CD14-positive monocyte (primary cell): ENCODE results near the gene NUDC. TPM values are rescaled to one million over a fixed set of nuclear protein-coding genes. Genes with fewer than 3 reads are reported as not detected.

Source experiments
- DNase-seq, 3 donors: peaks; one replicate each; pipeline ENCODE4 v3.0.0-alpha.2; 2011 to 2022
- H2AFZ ChIP-seq: 2 replicates; pipeline ENCODE4 v1.6.0; 2012; ENCODE audit warnings: mild to moderate bottlenecking, low read depth, low read length, inconsistent platforms; ENCODE audit not compliant: insufficient read depth, poor library complexity, severe bottlenecking
- H3K27ac ChIP-seq, 2 donors: 1 replicate in 1 of 2; 2 replicates in 1 of 2; pipeline ENCODE4 v1.5.1; 2012 to 2013; ENCODE audit warnings: low read length in 2 of 2, control low read depth in 1 of 2, inconsistent platforms in 1 of 2, low read depth in 1 of 2, mild to moderate bottlenecking in 1 of 2
- H3K27me3 ChIP-seq, 2 donors: one replicate each; pipeline versions ENCODE4 v1.6.0 to v1.6.1; 2011 to 2013; ENCODE audit warnings: low read length in 2 of 2; ENCODE audit not compliant: control insufficient read depth in 2 of 2, insufficient read depth in 2 of 2
- H3K36me3 ChIP-seq, 2 donors: replicated peaks in 1 of 2; 1 replicate in 1 of 2; 2 replicates in 1 of 2; pipeline versions ENCODE4 v1.5.1 to v1.6.1; 2012 to 2013; ENCODE audit warnings: low read length in 2 of 2, control low read depth in 1 of 2, inconsistent platforms in 1 of 2, mild to moderate bottlenecking in 1 of 2; ENCODE audit not compliant: insufficient read depth in 2 of 2, control insufficient read depth in 1 of 2
- H3K4me1 ChIP-seq, 2 donors: 1 replicate in 1 of 2; 2 replicates in 1 of 2; pipeline versions ENCODE4 v1.5.1 to v1.6.1; 2012 to 2013; ENCODE audit warnings: low read length in 2 of 2, control low read depth in 1 of 2, inconsistent platforms in 1 of 2, mild to moderate bottlenecking in 1 of 2, moderate library complexity in 1 of 2; ENCODE audit not compliant: insufficient read depth in 2 of 2, control insufficient read depth in 1 of 2
- H3K4me2 ChIP-seq: replicated peaks from 2 replicates; pipeline ENCODE3; 2012; ENCODE audit warnings: low read length, moderate library complexity, mild to moderate bottlenecking; ENCODE audit not compliant: poor library complexity, severe bottlenecking; ENCODE audit errors: extremely low read depth
- H3K4me3 ChIP-seq, 3 experiments: fragments of 200-600 bp in 1 of 3; sonication (generic) in 1 of 3; replicated peaks in 1 of 3; 1 replicate in 2 of 3; 2 replicates in 1 of 3; pipeline ENCODE4 v1.5.1; 2011 to 2013; ENCODE audit warnings: low read length in 3 of 3, mild to moderate bottlenecking in 3 of 3, control low read depth in 2 of 3, low read depth in 2 of 3, inconsistent platforms in 1 of 3, moderate library complexity in 1 of 3
- H3K79me2 ChIP-seq: 2 replicates; pipeline ENCODE4 v1.6.0; 2012; ENCODE audit warnings: mild to moderate bottlenecking, control low read depth, inconsistent platforms, low read length, moderate library complexity; ENCODE audit not compliant: insufficient read depth
- H3K9ac ChIP-seq: 2 replicates; pipeline ENCODE4 v1.6.0; 2017; ENCODE audit warnings: low read length, mild to moderate bottlenecking; ENCODE audit not compliant: insufficient read depth, poor library complexity, severe bottlenecking
- H3K9me3 ChIP-seq, 2 donors: replicated peaks in 1 of 2; 1 replicate in 1 of 2; 2 replicates in 1 of 2; pipeline versions ENCODE4 v1.5.1 to v1.6.1; 2012 to 2013; ENCODE audit warnings: low read length in 2 of 2, control low read depth in 1 of 2; ENCODE audit not compliant: control insufficient read depth in 1 of 2, insufficient read depth in 1 of 2
- H4K20me1 ChIP-seq: 2 replicates; pipeline ENCODE4 v1.6.0; 2012; ENCODE audit warnings: mild to moderate bottlenecking, low read length, control low read depth, moderate library complexity; ENCODE audit not compliant: insufficient read depth
- H3K27ac Mint-ChIP-seq, 7 donors: one replicate each; pipeline ENCODE4 v1.8.0; 2020; ENCODE audit warnings: mild to moderate bottlenecking in 7 of 7, mixed read lengths in 7 of 7, moderate library complexity in 6 of 7, inconsistent platforms in 2 of 7
- H3K27me3 Mint-ChIP-seq, 3 donors: one replicate each; pipeline ENCODE4 v1.8.0; 2021 to 2022; ENCODE audit warnings: low read depth in 3 of 3, mild to moderate bottlenecking in 3 of 3, mixed read lengths in 3 of 3, moderate library complexity in 3 of 3, inconsistent platforms in 1 of 3
- H3K36me3 Mint-ChIP-seq, 2 donors: one replicate each; pipeline ENCODE4 v1.8.0; 2020; ENCODE audit warnings: mixed read lengths in 2 of 2, inconsistent platforms in 1 of 2, mild to moderate bottlenecking in 1 of 2
- H3K4me1 Mint-ChIP-seq: one replicate; pipeline ENCODE4 v1.8.0; 2020; ENCODE audit warnings: mild to moderate bottlenecking, mixed read lengths
- H3K4me3 Mint-ChIP-seq, 2 donors: one replicate each; pipeline ENCODE4 v1.8.0; 2020; ENCODE audit warnings: mild to moderate bottlenecking in 2 of 2, mixed read lengths in 2 of 2, moderate library complexity in 1 of 2
- H3K9me3 Mint-ChIP-seq, 7 donors: one replicate each; pipeline ENCODE4 v1.8.0; 2020 to 2022; ENCODE audit warnings: mixed read lengths in 7 of 7, mild to moderate bottlenecking in 6 of 7, moderate library complexity in 6 of 7, inconsistent platforms in 2 of 7
- CTCF ChIP-seq: fragments of 200-600 bp; IDR thresholded peaks from one replicate; pipeline ENCODE4 v1.8.0; 2022; ENCODE audit warnings: antibody characterized with exemption, mild to moderate bottlenecking
- WGBS: methylation state at CpG from one replicate; pipeline ENCODE4 v1.1.5; 2013; ENCODE audit warnings: missing lambda C conversion rate; ENCODE audit not compliant: insufficient coverage; 5-methylcytosine and 5-hydroxymethylcytosine counted together
- intact Hi-C, 2 donors: fragments of 100-400 bp; cut with micrococcal nuclease; formaldehyde crosslinking; loops; one replicate each; pipeline versions ENCODE4 v1.15.0 to v1.15.1; 2023
- polyA plus RNA-seq, 3 donors: library from polyadenylated mRNA; depleted of rRNA in 1 of 3; unstranded in 2 of 3; stranded (reverse) in 1 of 3; fragments of 300-500 nt in 2 of 3; fragments of >200 nt in 1 of 3; fragmentation: Illumina TruSeq in 2 of 3; gene quantifications; 1 replicate in 2 of 3; 2 replicates in 1 of 3; pipeline ENCODE4 v1.2.3, GENCODE V29; 2012 to 2021

NUDC gene
- polyA plus RNA-seq, 3 donors: 28.3 to 58.3 (median 47.4) TPM

DNA sequence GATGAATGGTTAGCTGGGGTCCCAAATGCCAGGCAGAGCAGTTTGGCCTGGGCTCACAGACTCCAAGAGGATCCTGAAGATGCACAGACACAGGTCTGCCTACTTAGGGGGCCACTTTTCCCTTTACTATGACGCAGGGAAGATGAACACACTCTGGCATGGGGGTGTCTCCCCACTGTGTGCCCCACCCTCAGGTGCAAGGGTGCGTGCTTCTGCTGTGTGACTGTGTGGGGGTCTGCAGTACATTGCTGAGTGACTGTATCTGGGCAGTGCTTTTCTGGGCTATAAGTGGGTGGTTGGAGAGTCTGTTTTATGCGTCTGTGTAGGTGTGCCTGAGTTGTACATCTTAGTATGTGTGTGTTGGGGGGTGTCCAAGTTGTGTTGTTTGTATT lies 11.6 kb upstream of the NUDC start:
- no peak for TF ChIP-seq CTCF
- Histone ChIP-seq H3K4me3 (no peak overlapping the region), H3K9me3 (no peaks in the 10 kb centered on the region), H3K36me3 (no peaks in the 10 kb centered on the region), H2AFZ (no peak overlapping the region), H3K27me3 (no peaks in the 10 kb centered on the region), H3K4me1 (no peaks in the 10 kb centered on the region), H3K4me2 (no peak overlapping the region), H3K9ac (no peak overlapping the region), H4K20me1 (no peaks in the 10 kb centered on the region), H3K27ac (no peak overlapping the region), H3K79me2 (no peaks in the 10 kb centered on the region)
- Mint-ChIP-seq H3K9me3 (no peaks in the 10 kb centered on the region), H3K36me3 (no peaks in the 10 kb centered on the region), H3K4me1 (no peaks in the 10 kb centered on the region), H3K27me3 (peaks cover 0 to 2% (median 2%) of the 10 kb centered on the region in 3 donors), H3K4me3 (no peak overlapping the region), H3K27ac (no peak overlapping the region)
- no peak for DNase-seq
- intact Hi-C loops: no loop called here
- 96% methylated on average over 3 of the region's 3 CpGs for WGBS

DNA sequence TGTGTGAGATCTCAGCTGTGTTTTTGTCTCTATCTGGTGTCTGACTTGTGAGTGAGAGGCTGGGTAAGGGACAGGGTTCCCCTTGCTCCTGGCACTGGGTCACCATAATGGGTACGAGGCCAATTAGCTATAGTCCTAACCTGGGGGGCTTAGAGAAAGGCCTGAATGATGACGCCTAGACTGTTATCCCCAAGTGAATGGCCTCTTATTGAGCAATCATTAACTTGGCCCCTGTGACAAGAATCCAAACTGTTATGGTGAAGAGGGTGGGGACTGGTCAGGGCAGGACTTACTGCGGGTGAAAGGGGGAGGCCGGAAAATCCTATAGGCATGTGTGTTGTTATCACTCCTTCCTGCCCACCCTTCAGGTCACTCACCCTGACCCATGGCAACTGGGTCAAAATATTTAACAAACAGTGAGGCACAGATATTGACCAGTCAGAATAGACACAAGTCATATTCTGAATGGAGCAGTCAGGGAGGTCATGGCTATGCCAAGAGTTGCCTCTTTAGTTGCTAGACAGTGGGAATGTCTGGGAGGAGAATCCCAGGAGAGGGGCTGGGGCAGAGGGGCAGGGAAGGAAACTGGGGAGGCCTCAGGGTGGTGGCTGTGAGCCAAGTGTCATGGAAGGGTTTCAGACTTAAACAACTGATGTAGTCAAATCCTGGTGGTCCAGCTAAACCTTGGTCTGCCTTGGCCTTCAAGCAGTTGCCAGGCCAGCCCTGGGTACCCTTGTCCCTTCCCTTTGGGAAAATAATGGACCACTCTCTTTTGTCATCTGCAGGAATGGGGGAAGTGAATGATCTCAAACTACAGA lies 11.0 kb upstream of the NUDC start:
- no peak for DNase-seq
- intact Hi-C loops: no loop called here
- no peak overlapping the region for H3K9ac ChIP-seq

More for the DNA sequence above, 11.0 kb upstream of the NUDC start:
- TF ChIP-seq CTCF: no peak
- Histone ChIP-seq H3K27ac (no peak overlapping the region), H3K4me3 (no peak overlapping the region), H3K4me1 (no peaks in the 10 kb centered on the region), H3K9me3 (no peaks in the 10 kb centered on the region), H4K20me1 (no peaks in the 10 kb centered on the region), H3K36me3 (no peaks in the 10 kb centered on the region), H3K4me2 (no peak overlapping the region), H3K27me3 (no peaks in the 10 kb centered on the region), H2AFZ (no peak overlapping the region), H3K79me2 (no peaks in the 10 kb centered on the region)
- H3K36me3 Mint-ChIP-seq: no peaks in the 10 kb centered on the region
- no peak overlapping the region for H3K27ac Mint-ChIP-seq
- H3K4me1 Mint-ChIP-seq: no peaks in the 10 kb centered on the region
- no peaks in the 10 kb centered on the region for H3K9me3 Mint-ChIP-seq
- WGBS: 93% methylated on average over 2 of the region's 4 CpGs
- no peak overlapping the region for H3K4me3 Mint-ChIP-seq
- peaks cover 0 to 2% (median 2%) of the 10 kb centered on the region in 3 donors for H3K27me3 Mint-ChIP-seq
